GDM1 (cell line): ENCODE data around the gene CS.
A peak's percentile ranks its signal among the peaks of the same experiment; 100 is the strongest.
"Not testable (repeated sequence)": the region's sequence is repeated elsewhere in the genome, so short reads cannot be mapped to it uniquely, and the experiment has no call there.

ENCODE experiments used
- DNase-seq: peaks from one replicate; lab custom pipeline; 2025; lab: John Stamatoyannopoulos, UW

Gene CS

DNA sequence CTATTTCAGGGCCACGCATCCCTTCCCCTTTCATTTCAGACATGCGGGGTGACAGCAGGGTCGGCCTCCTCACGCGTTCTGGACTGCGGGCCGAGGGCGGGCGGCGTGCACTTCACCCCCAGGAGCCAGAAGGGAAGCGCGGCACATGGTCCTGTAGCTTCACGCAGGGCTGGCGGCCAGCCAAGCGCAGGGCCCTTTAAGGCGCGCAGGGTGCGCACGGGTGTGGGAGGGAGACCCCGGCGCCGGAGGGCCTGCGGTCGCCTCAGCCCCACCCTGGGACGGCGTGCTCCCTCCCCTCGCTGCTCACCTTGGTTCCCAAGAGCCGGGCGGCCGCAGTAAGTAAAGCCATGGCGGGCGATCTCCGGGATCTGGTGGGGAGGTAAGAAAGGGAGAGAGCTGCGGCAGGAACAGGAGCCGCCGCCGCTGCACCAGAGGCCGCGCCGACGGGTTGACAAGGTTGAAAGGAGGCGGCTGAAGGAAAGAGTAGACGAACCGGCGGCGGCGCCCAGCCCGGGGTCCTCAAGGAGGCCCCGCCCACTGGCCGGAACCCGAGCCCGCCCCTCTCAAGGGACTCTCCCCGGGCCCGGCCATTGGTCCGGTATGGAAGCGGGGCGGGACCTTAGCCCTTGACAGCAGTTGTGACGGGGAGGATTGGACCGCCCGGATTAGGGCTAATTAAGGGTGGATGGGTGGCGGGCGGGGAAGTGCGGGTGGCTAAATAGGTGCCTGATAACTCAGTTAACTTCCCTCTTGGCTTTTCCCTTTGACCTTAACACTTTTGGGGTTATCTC is at the start of gene CS:
Gene CS (minus strand): TSS at position 478 of the 791 bp plus-strand sequence. CDS start 129 bp downstream, at position 349.
- DNase-seq: peak; percentile 95

DNA sequence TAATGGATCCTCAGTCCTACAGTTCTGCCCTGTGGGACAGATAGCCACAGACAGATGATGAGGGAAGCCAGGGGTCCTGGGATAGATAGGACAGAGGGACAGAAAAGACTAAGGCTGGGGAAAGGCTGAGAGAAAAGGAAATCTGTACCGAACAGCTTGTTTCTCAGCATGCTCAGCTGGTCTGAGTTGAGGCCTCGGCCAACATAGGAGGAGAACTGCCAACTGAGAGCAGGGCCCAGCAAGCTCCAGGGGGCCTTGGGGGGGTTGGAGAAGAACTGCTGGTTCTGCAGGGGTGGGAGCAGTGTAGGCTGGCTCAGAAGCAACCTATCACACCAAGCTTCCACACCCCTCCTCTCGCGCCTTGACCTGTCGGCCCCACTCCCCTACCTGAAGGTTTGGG is 48.6 kb upstream of the CS start:
- DNase-seq: no peak

DNA sequence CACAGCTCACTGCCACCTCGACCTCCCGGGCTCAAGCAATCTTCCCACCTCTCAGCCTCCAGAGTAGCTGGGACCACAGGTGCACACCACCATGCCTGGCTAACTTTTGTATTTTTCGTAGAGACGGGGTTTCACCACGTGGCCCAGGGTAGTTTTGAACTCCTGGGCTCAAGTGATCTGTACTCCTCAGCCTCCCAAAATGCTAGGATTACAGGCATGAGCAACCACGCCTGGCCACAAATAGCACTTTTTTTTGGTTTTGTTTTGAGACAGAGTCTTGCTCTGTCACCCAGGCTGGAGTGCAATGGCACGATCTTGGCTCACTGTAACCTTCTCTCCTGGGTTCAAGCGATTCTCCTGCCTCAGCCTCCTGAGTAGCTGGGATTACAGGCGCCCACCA is 47.1 kb upstream of the CS start:
- not testable (repeated sequence) for DNase-seq

DNA sequence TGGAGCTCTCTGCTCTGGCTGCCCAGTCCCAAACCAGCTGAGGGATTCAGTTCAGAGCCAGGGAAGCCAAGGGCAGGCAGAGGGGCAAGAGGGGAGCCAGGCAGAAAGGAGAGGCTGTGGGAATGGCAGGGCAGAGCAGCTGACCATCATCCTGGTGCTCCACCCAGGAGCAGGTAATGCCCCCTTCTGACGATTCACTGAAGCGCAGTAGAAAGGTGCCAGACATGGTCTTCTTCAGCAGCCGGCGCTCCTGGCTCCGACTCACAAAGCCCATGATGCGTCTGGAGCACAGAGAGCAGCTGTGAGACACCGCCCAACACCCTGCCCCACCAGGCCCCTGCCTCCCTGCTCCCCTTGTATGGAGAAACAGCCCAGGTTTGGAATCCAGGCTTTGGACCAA is 46.5 kb upstream of the CS start:
- no peak for DNase-seq

DNA sequence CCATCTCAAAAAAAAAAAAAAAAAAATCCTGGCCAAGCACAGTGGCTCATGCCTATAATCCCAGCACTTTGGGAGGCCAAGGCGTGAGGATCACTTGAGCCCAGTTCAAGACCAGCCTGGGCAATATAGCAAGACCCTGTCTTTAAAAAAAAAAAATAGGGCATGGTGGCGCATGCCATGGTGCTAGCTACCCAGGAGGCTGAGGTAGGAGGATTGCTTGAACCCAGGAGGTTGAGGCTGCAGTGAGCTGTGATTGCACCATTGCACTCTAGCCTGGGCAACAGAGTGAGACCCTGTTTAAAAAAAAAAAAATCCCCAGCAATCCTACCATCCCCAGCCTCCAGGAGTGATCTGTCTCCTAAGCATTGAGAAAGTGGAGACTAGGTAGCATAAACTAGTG is 42.2 kb upstream of the CS start:
- not testable (repeated sequence) for DNase-seq

DNA sequence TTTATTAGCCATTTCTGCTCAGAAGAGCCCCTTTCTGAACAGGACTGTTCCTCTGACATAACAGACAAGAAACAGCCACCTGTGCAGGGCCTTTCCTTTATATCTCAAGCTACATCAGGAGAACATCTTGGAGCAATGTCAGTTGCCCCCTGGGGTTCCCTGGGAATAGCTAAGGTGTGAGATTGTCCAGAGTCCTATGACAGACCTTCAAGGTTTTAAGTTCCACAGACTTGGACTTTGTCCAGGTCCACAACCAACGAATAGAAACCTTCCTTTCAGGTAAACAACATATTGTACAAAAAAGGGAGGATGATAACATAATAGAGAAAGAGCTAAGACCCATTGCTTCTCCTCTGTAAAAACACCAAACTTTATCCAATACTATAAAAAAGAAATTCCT is 41.5 kb upstream of the CS start:
- no peak for DNase-seq

DNA sequence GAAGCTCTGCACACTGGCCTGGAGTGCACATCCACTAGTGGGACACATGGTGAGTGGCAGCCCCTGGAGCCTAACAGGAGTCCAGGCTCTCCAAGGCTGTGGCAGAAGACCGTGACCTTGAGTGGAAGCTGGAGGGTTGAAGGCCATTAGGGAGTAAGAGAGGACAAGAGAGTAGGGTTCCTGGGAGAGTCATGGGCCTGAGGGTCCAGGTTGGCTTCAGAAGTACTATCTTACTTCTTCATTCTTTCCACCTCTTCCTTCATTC is 39.0 kb upstream of the CS start:
- DNase-seq: no peak

DNA sequence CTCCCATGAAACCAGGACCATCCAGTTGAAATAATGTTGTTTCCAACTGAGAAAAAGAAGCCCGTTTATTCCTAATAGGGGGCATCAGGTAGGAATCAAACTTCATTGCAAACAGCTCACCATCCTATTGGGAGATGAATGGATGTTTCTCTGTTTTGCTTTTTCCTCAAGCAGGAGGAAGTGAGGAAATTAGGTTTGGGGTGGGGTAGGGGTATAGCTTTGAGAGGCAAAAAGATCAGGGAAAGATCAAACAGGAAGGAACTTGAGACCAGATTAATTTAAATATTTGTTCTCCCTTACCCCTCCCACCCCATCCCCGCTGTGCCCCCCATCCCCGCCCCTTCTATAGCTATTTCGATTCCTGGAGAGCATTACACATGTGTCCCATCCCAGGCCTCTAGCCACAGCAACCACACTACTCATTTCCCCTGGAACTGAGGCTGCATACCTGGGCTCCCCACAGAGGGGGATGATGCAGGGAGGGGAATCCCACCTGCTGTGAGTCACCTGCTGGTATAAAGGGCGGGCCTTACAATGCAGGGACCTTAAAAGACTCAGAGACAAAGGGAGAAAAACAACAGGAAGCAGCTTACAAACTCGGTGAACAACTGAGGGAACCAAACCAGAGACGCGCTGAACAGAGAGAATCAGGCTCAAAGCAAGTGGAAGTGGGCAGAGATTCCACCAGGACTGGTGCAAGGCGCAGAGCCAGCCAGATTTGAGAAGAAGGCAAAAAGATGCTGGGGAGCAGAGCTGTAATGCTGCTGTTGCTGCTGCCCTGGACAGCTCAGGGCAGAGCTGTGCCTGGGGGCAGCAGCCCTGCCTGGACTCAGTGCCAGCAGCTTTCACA is 38.4 kb upstream of the CS start, which contains the start of gene IL23A:
Gene IL23A (plus strand): TSS at position 577 of the 850 bp plus-strand sequence. CDS start 161 bp downstream, at position 738.
- DNase-seq: no peak

DNA sequence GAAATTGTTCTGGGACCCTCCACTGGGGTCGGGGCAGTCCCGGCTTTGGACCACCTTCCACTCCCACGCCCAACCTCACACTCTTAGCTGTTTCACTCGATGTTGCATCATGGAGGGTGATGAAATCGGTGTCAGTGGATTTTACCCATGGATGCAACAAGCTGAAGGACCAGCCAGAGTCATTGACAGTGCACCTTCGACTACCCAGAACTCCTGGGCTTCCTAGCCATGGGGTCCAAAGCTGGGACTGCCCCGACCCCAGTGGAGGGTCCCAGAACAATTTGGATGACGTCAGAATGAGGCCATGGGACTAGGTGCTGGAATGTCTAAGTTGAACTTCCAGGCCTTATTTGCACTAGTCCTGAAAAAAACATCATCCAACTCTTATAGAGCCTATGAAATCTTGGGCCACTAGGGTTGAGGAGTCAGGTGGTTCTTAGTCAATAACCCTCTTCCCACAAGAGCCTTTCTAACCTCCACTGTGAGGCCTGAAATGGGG is 37.7 kb upstream of the CS start:
- no peak for DNase-seq

DNA sequence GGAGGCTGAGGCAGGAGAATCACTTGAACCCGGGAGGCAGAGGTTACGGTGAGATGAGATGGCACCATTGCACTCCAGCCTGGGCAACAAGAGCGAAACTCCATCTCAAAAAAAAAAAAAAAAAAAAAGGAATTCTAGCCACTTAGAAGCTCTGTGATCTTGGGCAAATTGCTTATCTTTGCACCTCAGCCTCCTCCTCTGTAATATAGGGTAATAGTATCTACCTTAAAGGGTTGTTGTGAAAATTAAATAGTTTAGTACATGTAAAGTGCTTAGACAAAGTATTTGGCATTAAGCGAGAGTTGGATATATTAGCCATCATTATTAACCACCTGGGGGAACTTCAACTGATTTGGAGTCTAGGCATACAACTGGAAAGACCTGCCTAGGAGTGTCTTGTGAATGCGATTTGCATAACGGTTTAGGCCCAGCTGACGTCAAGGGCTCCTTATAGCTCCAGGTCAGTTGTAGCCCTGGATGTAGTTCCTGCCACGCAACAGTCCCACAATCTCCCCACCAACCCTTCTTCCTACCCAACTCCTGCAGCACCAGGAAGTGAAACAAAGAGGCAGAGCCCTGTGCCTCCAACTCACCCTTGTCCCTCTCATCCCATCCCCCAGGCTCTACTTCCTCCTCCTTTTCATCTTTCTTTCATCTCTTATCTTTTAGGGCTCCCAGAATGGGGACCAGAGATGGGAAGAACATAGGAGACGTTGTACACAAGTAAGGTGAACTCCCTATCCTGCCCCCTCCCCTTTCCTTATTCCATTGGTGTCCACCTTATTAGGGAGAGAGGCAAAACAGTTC is 36.4 kb upstream of the CS start:
- DNase-seq: no peak

DNA sequence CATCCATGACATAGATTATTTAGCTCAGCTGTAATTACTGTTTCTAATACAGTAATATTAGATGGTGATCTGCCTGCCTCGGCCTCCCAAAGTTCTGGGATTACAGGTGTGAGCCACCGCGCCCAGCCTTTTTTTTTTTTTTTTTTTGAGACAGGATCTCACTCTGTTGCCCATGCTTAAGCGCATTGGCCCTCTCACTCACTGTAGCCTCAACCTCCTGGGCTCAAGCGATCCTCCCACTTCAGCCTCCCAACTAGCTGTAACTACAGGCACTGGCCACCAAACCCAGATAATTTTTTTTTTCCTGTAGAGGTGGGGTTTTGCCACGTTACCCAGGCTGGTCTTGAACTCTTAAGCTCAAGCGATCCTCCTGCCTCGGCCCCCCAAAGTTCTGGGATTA is 35.4 kb upstream of the CS start:
- not testable (repeated sequence) for DNase-seq

DNA sequence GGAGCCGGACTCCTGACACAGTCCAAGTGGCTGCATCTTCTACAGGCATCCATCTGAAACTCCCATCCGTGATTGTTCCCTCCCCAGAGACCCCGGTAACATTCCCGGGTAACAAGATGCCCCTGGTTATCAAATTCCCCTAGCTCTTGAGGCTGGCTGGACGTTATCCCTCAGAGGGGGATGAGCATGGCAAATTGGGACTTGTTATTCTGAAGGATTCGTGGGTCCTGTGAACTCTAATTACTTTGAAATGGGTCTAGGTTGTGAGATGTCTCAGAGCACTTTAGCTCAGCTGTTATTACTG is 34.3 kb upstream of the CS start:
- no peak for DNase-seq

DNA sequence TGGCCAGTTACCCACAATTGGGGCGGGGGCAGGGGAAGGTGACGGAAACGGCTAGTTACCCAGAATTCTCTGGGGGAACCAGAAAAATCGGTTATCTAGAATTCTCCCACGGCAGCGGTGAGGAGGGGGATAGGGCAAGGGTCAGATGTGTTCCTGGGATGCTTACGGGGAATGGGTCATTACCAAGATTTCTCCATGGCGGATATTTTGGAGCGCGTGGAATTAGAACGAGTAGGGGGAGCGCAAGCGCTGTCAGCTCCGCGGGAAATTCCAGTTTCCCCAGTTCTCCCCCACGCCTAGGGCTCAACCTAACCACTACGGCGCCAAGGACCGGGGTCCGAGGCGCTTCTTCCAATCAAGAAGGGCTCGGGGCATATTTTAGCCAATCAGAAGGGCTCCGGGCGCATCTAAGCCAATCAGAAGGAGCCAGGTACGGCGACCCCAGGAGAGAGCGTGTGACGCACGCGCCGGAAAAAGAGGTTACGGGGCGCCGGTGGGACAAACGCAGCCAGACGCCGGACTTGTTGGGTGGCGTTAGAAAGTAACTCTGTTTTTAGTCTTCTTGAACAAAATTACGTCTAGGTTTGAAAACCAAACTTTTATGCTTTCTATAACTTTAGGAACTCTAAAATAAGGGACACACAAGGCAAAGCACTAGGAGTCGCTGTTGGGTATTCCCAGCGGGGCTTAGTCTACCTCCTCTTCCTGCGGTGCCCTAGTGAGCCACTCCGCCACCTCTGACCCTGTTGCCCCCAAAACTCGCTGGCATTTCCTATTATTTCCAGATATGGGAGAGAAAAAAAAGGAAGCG is 33.8 kb upstream of the CS start, which contains the start of gene PAN2:
Gene PAN2 (minus strand): TSS at position 322 of the 811 bp plus-strand sequence. CDS start 906 bp downstream, outside the sequence.
- DNase-seq: peak; percentile 95

DNA sequence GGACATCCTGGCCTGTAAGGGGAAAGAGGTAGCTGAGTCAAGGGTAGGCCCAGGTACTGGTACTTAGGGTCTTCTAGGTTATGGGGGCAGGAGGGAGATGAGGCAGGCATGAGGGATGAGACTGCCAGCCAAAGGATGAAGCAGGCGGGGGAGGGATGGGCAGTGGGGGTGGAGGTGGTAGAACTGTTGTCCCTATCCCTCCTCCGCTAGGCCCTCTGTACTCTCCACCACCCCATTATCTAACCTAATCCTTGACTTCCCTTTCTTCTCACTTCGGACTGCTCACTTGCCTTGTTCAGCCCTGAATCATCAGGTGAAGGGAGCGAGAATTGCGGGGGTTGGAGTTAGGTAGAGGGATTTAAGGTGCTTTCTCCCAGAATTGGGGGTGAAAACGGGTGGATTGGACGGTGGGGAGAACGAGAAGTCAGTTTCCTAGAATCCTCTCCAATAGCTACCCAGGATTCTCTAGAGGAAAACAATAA is 33.1 kb upstream of the CS start:
- DNase-seq: no peak

DNA sequence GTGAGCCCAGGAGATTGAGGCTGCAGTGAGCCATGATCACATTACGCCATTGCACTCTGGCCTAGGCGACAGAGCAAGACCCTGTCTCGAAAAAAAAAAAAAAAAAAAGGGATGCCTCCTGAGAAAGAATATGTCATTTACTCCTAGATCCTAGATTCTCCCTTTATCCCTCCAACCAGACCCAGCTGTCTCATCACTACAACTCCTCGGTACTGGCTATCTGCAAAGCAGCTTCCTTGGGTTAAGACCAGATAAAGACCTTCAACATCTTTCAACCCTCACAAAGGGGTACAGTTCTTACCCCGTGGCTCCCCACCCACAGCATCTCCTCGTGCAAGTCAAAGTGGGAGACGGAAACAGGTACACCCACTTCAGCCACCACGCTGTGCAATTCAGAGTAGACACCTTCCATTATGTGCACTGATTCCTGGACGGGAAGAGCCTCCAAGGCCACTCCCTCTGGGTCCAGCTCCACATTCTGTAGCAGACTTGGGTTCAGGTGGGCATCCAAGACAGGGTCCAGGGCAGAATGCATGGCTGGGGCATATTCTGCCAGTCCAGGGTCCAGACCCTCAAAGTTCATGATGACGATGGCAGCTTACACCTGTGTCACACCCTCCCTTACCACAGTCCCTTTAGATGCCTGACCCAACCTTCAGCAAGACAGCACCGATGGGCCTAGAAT is 32.5 kb upstream of the CS start:
- DNase-seq: no peak

DNA sequence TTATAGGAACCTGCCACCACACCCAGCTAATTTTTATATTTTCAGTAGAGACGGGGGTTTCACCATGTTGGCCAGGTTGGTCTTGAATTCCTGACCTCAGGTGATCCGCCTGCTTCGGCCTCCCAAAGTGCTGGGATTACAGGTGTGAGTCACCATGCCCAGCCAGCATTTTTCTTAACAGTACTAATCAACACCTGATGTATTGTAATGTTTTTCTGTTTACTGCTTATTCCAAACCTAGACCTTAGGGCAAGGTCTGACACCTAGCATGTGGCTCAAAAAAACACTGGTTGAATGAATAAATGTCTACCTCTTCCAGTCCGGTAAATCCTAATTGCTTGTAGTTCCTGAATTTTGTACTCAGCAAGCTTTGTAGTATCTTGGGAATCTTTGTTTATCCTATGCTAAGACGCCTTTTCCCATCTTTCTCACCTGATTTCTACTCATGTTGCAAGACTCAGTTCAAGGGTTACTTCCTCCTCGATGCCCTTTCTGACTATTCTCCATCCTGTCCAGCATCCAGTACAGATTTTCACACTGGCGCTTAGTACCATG is 30.9 kb upstream of the CS start:
- no peak for DNase-seq

DNA sequence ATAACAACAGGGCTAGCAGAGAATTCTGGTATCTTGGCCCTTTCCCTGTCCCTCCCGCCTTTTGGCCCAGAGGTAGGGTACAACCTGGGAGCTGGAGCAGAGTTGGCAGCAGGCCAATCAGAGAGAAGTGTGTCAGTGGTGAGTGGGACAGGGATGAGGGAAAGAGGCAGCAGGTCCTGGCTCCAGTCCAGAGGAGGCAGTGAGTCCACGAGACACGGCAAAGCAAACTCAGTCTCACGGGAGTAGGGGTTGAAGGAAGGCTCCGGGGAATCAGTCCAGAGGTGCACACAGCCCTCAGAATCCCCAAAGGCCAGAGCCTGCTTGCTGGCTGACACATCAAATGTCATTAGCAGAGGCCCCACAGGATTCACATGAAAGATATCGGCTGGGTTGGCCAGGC is 26.4 kb upstream of the CS start:
- no peak for DNase-seq

DNA sequence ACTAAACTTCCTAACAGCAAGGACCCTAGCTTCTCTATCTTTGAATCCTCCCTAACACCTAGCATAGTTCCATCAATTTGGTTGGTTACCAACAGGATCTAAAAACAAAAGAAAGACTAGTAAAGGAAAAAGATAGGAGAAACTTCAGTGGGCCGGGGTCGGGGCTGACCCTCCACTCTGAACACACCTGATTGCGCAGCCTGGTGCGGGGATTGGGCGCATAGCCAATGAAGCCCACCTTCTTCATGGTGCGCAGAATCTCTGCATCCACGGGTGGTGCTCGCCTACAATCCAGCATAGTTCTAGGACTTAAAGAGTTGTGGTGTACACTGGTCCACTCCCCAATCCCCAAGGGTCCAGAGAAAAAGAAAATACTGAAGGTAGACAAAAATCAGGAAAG is 26.0 kb upstream of the CS start:
- no peak for DNase-seq

DNA sequence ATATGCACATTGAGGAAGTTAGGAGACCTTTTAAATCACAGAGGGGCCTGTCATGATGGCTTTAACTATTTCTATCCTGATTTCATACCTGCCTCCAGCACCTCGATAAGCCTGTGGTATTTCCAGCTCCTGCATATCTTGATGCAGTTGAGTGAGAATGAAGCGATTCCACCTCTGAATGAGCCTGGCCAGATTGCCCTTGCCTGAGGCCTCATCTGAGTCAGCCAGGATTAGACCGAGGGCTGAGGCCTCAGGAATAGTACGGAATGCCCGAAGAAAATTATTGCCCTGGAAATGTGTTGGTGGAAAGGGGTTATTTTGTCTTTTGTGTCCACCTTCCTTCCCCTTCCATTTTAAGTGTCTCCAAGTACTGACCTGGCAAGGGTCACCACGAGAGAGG is 24.1 kb upstream of the CS start:
- no peak for DNase-seq

DNA sequence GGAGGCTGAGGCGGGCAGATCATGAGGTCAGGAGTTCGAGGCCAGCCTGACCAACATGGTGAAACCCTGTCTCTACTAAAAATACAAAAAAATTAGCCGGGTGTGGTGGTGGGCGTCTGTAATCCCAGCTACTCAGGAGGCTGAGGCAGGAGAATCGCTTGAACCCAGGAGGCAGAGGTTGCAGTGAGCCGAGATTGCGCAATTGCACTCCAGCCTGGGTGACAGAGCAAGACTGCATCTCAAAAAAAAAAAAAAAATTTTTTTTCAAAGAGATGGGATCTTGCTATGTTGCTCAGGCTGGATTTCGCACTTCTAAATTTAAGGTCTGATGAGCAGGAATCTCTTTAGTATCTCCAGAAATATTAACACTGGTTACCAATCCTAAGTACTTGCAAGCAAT is 21.5 kb upstream of the CS start:
- not testable (repeated sequence) for DNase-seq

DNA sequence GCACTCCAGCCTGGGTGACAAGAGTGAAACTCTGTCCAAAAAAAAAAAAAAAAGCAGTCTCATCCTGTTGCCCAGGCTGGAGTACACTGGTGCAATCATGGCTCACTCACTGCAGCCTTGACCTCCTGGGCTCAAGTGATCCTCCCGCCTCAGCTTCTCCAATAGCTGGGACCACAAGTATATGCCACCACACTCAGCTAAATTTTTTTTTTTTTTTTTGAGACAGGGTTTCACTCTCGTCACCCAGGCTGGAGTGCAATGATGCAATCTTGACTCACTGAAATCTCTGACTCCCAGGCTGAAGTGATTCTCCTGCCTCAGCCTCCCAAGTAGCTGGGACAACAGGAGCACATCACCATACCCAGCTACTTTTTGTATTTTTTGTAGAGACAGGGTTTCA is 20.9 kb upstream of the CS start:
- no peak for DNase-seq
